HFF-Myc (cell line): Measurements from ENCODE around the gene SSBP1.

ENCODE experiments used
- DNase-seq: peaks from one replicate; pipeline ENCODE4 v3.0.0-alpha.2; 2011; ENCODE audit warnings: low read depth; ENCODE audit errors: extremely low read depth
- H3K4me3 ChIP-seq: replicated peaks from 2 replicates; pipeline ENCODE4 v1.5.1; 2011; ENCODE audit warnings: low read depth, mild to moderate bottlenecking, control low read depth, low read length
- TF ChIP-seq, protein P1 (sequence below): IDR thresholded peaks from 2 replicates; pipeline ENCODE4 v1.5.1; 2012; ENCODE audit warnings: mild to moderate bottlenecking, low read depth, low read length, control low read depth; ENCODE audit errors: missing control alignments

SSBP1 gene

GRCh38 chr7:141709318-141709717 is 28.8 kb upstream of the SSBP1 start:
- no peak overlapping the region for H3K4me3 ChIP-seq
- no peak for DNase-seq

GRCh38 chr7:141709749-141710148 is 28.4 kb upstream of the SSBP1 start:
- no peak overlapping the region for H3K4me3 ChIP-seq
- TF ChIP-seq, protein P1, sequence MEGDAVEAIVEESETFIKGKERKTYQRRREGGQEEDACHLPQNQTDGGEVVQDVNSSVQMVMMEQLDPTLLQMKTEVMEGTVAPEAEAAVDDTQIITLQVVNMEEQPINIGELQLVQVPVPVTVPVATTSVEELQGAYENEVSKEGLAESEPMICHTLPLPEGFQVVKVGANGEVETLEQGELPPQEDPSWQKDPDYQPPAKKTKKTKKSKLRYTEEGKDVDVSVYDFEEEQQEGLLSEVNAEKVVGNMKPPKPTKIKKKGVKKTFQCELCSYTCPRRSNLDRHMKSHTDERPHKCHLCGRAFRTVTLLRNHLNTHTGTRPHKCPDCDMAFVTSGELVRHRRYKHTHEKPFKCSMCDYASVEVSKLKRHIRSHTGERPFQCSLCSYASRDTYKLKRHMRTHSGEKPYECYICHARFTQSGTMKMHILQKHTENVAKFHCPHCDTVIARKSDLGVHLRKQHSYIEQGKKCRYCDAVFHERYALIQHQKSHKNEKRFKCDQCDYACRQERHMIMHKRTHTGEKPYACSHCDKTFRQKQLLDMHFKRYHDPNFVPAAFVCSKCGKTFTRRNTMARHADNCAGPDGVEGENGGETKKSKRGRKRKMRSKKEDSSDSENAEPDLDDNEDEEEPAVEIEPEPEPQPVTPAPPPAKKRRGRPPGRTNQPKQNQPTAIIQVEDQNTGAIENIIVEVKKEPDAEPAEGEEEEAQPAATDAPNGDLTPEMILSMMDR = no peak
- DNase-seq = no peak

More at GRCh38 chr7:141709318-141709717, 28.8 kb upstream of the SSBP1 start:
- TF ChIP-seq, protein P1 = no peak

DNA sequence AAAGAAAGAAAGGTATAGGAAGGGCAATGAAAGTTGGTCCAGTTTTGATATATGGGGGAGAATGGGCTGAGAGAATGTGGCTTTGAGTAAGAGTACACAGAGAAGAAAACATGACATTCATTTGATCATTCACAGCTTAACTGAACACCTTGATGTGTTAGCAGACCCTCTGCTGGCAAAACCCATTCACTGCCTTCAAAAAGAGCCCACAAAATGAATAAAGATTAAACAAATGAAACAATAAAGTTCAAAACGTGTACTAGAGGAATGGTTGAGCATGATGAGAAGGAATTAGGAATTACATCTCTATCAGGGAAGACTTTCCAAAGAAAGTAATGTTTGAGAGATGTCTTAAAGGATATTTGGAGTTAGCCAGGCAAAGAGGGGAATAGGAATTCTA is 27.9 kb upstream of the SSBP1 start:
- H3K4me3 ChIP-seq = no peak overlapping the region
- TF ChIP-seq, protein P1 = no peak
- no peak for DNase-seq

GRCh38 chr7:141712603-141713255 is 25.4 kb upstream of the SSBP1 start:
- H3K4me3 ChIP-seq = no peak overlapping the region
- DNase-seq = no peak
- TF ChIP-seq, protein P1 = no peak

- H3K4me3 ChIP-seq = no peak overlapping the region
- DNase-seq = no peak
- TF ChIP-seq, protein P1 = no peak
Observed at GRCh38 chr7:141713890-141714289, 24.3 kb upstream of the SSBP1 start.

DNA sequence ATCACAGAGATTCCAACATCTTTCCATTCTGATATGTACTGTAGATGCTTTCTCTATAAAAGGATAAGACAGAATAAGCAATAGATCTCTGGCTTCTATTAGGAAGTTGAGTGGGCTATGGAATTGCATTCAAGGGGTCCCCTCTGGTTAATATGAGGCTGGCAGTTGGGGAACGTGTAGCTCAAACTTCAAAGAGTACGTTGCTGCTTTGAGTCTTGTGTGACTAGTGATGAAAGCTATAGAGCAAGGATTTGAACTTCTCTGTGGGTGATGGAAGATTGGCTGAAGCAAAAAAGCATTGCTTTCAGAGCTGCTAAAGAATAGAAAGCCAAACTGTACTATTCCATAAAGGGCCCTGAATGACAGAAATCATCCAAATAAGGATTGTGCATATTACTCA is 23.6 kb upstream of the SSBP1 start:
- H3K4me3 ChIP-seq = no peak overlapping the region
- DNase-seq = no peak
- TF ChIP-seq, protein P1 = no peak

DNA sequence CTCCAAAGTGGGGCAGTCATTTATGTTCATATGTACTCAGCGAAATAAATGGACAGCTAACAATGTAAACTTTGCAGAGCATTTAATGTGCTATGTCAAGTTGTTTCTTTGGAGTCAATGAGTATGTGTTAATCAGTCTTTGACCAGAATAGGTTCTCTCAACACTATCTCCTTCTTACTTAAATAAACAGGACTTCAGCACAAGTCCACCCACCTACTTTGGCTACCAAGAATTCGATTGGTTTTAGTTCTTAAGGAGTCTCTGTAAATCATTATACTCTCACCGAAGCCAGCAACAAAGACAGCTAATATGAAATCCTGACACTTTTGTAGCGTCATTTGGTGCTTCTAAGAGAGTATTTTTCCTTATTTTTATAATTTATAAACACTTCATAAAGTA is 23.1 kb upstream of the SSBP1 start:
- no peak overlapping the region for H3K4me3 ChIP-seq
- no peak for DNase-seq
- TF ChIP-seq, protein P1 = no peak
